ENCODE results near the gene RBPJ.

The RBPJ gene

DNA sequence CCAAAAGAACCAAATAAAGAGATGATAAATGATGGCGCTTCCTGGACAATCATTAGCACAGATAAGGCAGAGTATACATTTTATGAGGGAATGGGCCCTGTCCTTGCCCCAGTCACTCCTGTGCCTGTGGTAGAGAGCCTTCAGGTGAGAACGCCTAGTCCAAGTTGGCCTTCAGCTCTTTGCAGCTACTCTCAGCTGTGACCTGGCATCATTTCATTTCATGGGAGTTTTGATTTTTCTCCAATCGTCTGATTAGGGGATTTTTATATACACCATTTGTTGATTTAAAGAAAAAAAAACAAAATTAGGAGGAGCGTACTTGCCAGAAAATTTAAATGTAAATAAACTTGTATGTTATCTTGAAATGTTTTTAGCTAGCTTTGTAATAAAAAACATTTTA is 109.1 kb downstream of the RBPJ start:
- H3K27me3 ChIP-seq (ENCODE audit: insufficient read depth, low read length) = no peaks in the 10 kb centered on the region
- no peaks in the 10 kb centered on the region for H3K9me2 ChIP-seq (ENCODE audit: low read depth, low read length)
- TF ChIP-seq CTCF (IDR thresholded peaks at IDR 0.05; ENCODE audit: low read length) (no peak), EZH2 (IDR thresholded peaks at IDR 0.05; ENCODE audit: borderline replicate concordance, low read length) (no peak)
- no peaks in the 10 kb centered on the region for H3K9me3 ChIP-seq (ENCODE audit: low read length)
- H3K4me1 ChIP-seq (ENCODE audit: insufficient read depth, low read length, severe bottlenecking) = no peaks in the 10 kb centered on the region
- no peaks in the 10 kb centered on the region for H4K20me1 ChIP-seq (ENCODE audit: insufficient read depth, low read length)
- H2AFZ ChIP-seq (ENCODE audit: low read length) = no peak overlapping the region
- H3K79me2 ChIP-seq (ENCODE audit: insufficient read depth, low read length) = no peaks in the 10 kb centered on the region
- H3F3A ChIP-seq (ENCODE audit: insufficient read depth, low read length) = no peaks in the 10 kb centered on the region
- peaks cover 21% of the 10 kb centered on the region; the same call in 1 of the 2 replicates for H3K36me3 ChIP-seq (ENCODE audit: insufficient read depth, low read length)
- H3K27ac ChIP-seq (ENCODE audit: low read depth, low read length, poor library complexity, severe bottlenecking) = no peak overlapping the region
- H3K4me3 ChIP-seq (ENCODE audit: low read depth, low read length, poor library complexity, severe bottlenecking) = no peak overlapping the region
- H3K9ac ChIP-seq (ENCODE audit: low read length) = no peak overlapping the region
- H3K4me2 ChIP-seq (ENCODE audit: low read length) = no peak overlapping the region

DNA sequence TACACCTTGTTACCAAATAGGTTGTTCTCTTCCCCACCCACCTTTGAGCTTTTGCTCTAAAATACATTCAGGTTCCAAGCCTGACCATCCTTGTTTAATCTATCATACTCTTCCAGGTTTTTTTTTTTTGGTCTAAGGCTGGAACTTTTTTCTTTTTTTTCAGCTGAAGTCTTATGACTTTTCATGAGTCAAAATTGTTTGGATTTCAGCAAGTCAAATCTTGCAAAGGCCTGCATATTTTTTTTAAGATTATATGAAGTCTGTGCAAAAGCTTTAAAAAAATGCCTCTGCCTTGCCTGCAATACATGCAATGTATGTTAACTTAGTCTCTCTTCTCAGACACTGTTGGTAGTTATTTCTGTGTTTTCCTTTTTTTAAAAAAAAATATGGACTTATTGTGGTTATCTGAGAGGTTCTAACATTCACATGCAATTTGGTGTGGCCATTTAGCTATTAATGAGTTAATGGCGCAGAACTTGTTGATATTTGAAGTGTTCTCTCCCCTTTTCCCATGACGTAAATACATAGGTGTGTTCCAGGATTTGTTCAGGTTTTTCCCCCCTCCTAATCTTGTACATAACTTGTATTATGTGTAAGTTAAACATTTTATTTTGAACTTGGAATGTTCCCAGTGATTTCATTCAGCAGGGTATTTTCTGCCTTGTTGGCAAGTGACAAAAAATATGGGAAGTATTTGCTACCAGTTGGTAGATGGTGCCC is 110.8 kb downstream of the RBPJ start:
- Histone ChIP-seq H3K9me2 (ENCODE audit: low read depth, low read length) (no peaks in the 10 kb centered on the region), H3K4me2 (ENCODE audit: low read length) (no peak overlapping the region), H3K27me3 (ENCODE audit: insufficient read depth, low read length) (no peaks in the 10 kb centered on the region), H3K36me3 (ENCODE audit: insufficient read depth, low read length) (peaks cover 15% of the 10 kb centered on the region; the same call in 1 of the 2 replicates), H4K20me1 (ENCODE audit: insufficient read depth, low read length) (no peaks in the 10 kb centered on the region), H3K79me2 (ENCODE audit: insufficient read depth, low read length) (no peaks in the 10 kb centered on the region), H3F3A (ENCODE audit: insufficient read depth, low read length) (no peaks in the 10 kb centered on the region), H2AFZ (ENCODE audit: low read length) (no peak overlapping the region), H3K27ac (ENCODE audit: low read depth, low read length, poor library complexity, severe bottlenecking) (no peak overlapping the region), H3K4me3 (ENCODE audit: low read depth, low read length, poor library complexity, severe bottlenecking) (no peak overlapping the region), H3K4me1 (ENCODE audit: insufficient read depth, low read length, severe bottlenecking) (no peaks in the 10 kb centered on the region), H3K9ac (ENCODE audit: low read length) (no peak overlapping the region), H3K9me3 (ENCODE audit: low read length) (no peaks in the 10 kb centered on the region)
- TF ChIP-seq CTCF (IDR thresholded peaks at IDR 0.05; ENCODE audit: low read length) = no peak
- TF ChIP-seq EZH2 (IDR thresholded peaks at IDR 0.05; ENCODE audit: borderline replicate concordance, low read length) = no peak

DNA sequence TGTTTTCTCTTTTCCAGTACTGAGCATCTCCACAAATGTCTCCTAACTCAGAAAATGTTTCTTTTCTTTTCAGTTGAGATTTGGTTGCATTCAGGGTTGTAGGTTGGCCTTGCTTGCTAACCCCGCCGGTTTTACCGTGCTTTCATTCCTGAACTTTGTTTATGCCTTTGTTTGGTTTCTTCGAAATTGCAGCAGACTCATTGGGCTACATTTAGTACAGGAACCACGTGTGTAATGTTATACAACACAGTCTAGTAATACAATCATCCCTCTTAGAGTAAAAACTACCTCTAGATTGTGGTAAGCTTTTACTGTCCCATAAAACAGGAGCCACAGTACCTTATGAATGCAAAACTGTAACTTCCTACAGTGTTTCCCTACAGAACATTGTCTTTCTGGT is 111.6 kb downstream of the RBPJ start:
- Histone ChIP-seq H3K27ac (ENCODE audit: low read depth, low read length, poor library complexity, severe bottlenecking) (no peak overlapping the region), H3K36me3 (ENCODE audit: insufficient read depth, low read length) (peaks cover 15% of the 10 kb centered on the region; the same call in 1 of the 2 replicates), H3K4me2 (ENCODE audit: low read length) (no peak overlapping the region), H3K27me3 (ENCODE audit: insufficient read depth, low read length) (no peaks in the 10 kb centered on the region), H4K20me1 (ENCODE audit: insufficient read depth, low read length) (no peaks in the 10 kb centered on the region), H3K9me2 (ENCODE audit: low read depth, low read length) (no peaks in the 10 kb centered on the region), H2AFZ (ENCODE audit: low read length) (no peak overlapping the region), H3K79me2 (ENCODE audit: insufficient read depth, low read length) (no peaks in the 10 kb centered on the region), H3K9ac (ENCODE audit: low read length) (no peak overlapping the region), H3F3A (ENCODE audit: insufficient read depth, low read length) (no peaks in the 10 kb centered on the region), H3K4me3 (ENCODE audit: low read depth, low read length, poor library complexity, severe bottlenecking) (no peak overlapping the region), H3K4me1 (ENCODE audit: insufficient read depth, low read length, severe bottlenecking) (no peaks in the 10 kb centered on the region), H3K9me3 (ENCODE audit: low read length) (no peaks in the 10 kb centered on the region)
- no peak for TF ChIP-seq EZH2 (IDR thresholded peaks at IDR 0.05; ENCODE audit: borderline replicate concordance, low read length)
- no peak for TF ChIP-seq CTCF (IDR thresholded peaks at IDR 0.05; ENCODE audit: low read length)

Data from OCI-LY1 (cell line).